Trophoblast cell (in vitro differentiated cells and primary cell): Measurements from ENCODE around the gene BARHL2.

Source experiments
- DNase-seq, 2 donors: peaks; one replicate each; pipeline ENCODE4 v3.0.0-alpha.2; 2016
- H2AFZ ChIP-seq: 2 replicates; pipeline ENCODE4 v1.6.1; 2013; ENCODE audit warnings: low read length, moderate library complexity, mild to moderate bottlenecking; ENCODE audit not compliant: insufficient read depth, poor library complexity
- H2AK5ac ChIP-seq: 2 replicates; pipeline ENCODE4 v1.6.1; 2013; ENCODE audit warnings: mild to moderate bottlenecking, low read length
- H2BK120ac ChIP-seq: 2 replicates; pipeline ENCODE4 v1.6.1; 2013; ENCODE audit warnings: low read length, mild to moderate bottlenecking, moderate library complexity; ENCODE audit not compliant: insufficient read depth, poor library complexity
- H2BK12ac ChIP-seq: 2 replicates; pipeline ENCODE4 v1.6.1; 2013; ENCODE audit warnings: mild to moderate bottlenecking, low read length, moderate library complexity
- H2BK5ac ChIP-seq: 2 replicates; pipeline ENCODE4 v1.6.1; 2013; ENCODE audit warnings: low read length, low read depth, moderate library complexity, mild to moderate bottlenecking; ENCODE audit not compliant: poor library complexity
- H3K14ac ChIP-seq: 2 replicates; pipeline ENCODE4 v1.6.1; 2013; ENCODE audit warnings: mild to moderate bottlenecking, low read length
- H3K18ac ChIP-seq: 2 replicates; pipeline ENCODE4 v1.6.1; 2013; ENCODE audit warnings: mild to moderate bottlenecking, low read length
- H3K23ac ChIP-seq: 2 replicates; pipeline ENCODE4 v1.6.1; 2013; ENCODE audit warnings: low read length
- H3K27ac ChIP-seq: 2 replicates; pipeline ENCODE4 v1.5.1; 2013; ENCODE audit warnings: low read depth, mild to moderate bottlenecking, inconsistent platforms, low read length, moderate library complexity
- H3K27me3 ChIP-seq: 2 replicates; pipeline ENCODE4 v1.6.1; 2013; ENCODE audit warnings: inconsistent platforms, mild to moderate bottlenecking, low read length, moderate library complexity; ENCODE audit not compliant: insufficient read depth
- H3K36me3 ChIP-seq, 2 experiments: 1 replicate in 1 of 2; 2 replicates in 1 of 2; pipeline ENCODE4 v1.6.1; 2013; ENCODE audit warnings: low read length in 2 of 2, mild to moderate bottlenecking in 2 of 2, moderate library complexity in 1 of 2; ENCODE audit not compliant: insufficient read depth in 2 of 2, control insufficient read depth in 1 of 2
- H3K4ac ChIP-seq: 2 replicates; pipeline ENCODE4 v1.6.1; 2013; ENCODE audit warnings: low read depth, mild to moderate bottlenecking, low read length, moderate library complexity
- H3K4me1 ChIP-seq, 2 experiments: 1 replicate in 1 of 2; 2 replicates in 1 of 2; pipeline ENCODE4 v1.6.1; 2013; ENCODE audit warnings: low read length in 2 of 2, mild to moderate bottlenecking in 2 of 2, moderate library complexity in 1 of 2; ENCODE audit not compliant: insufficient read depth in 2 of 2, control insufficient read depth in 1 of 2
- H3K4me2 ChIP-seq: 2 replicates; pipeline ENCODE4 v1.6.1; 2013; ENCODE audit warnings: inconsistent platforms, mild to moderate bottlenecking, low read length, moderate library complexity
- H3K4me3 ChIP-seq: 2 replicates; pipeline ENCODE4 v1.5.1; 2013; ENCODE audit warnings: mild to moderate bottlenecking, low read depth, low read length, inconsistent platforms
- H3K79me1 ChIP-seq: one replicate; pipeline ENCODE4 v1.6.1; 2013; ENCODE audit warnings: low read length
- H3K79me2 ChIP-seq: 2 replicates; pipeline ENCODE4 v1.6.1; 2013; ENCODE audit warnings: low read length, mild to moderate bottlenecking; ENCODE audit not compliant: control insufficient read depth, insufficient read depth, poor library complexity
- H3K9ac ChIP-seq: 2 replicates; pipeline ENCODE4 v1.6.1; 2013; ENCODE audit warnings: mild to moderate bottlenecking, low read length
- H3K9me3 ChIP-seq: 2 replicates; pipeline ENCODE4 v1.6.1; 2013; ENCODE audit warnings: low read depth, mild to moderate bottlenecking, control low read depth, inconsistent platforms, low read length; ENCODE audit not compliant: insufficient read depth
- H4K12ac ChIP-seq: 2 replicates; pipeline ENCODE4 v1.6.1; 2013; ENCODE audit warnings: low read depth, mild to moderate bottlenecking, low read length, moderate library complexity
- H4K8ac ChIP-seq: 2 replicates; pipeline ENCODE4 v1.6.1; 2013; ENCODE audit warnings: low read depth, mild to moderate bottlenecking, low read length, moderate library complexity
- H4K91ac ChIP-seq: one replicate; pipeline ENCODE4 v1.6.1; 2013; ENCODE audit warnings: low read depth, mild to moderate bottlenecking, low read length, moderate library complexity
- WGBS: extraction: QIAGEN DNeasy Blood & Tissue Kit; methylation state at CpG from one replicate; pipeline ENCODE4 v1.1.7; 2013; ENCODE audit warnings: missing lambda C conversion rate; ENCODE audit not compliant: insufficient read length, insufficient coverage; ENCODE audit errors: extremely low coverage; 5-methylcytosine and 5-hydroxymethylcytosine counted together

The BARHL2 gene

GRCh38 chr1:90745972-90746371 is 28.9 kb upstream of the BARHL2 start:
- Histone ChIP-seq H3K23ac (no peak overlapping the region), H4K12ac (no peak overlapping the region), H3K9me3 (no peaks in the 10 kb centered on the region), H3K9ac (no peak overlapping the region), H3K4me3 (no peak overlapping the region), H2BK5ac (no peak overlapping the region), H4K8ac (no peak overlapping the region), H3K4me1 (no peaks in the 10 kb centered on the region), H3K18ac (no peak overlapping the region), H2BK120ac (no peak overlapping the region), H3K4ac (no peak overlapping the region), H3K27me3 (no peaks in the 10 kb centered on the region), H3K14ac (no peak overlapping the region), H2AFZ (no peak overlapping the region), H3K79me2 (no peaks in the 10 kb centered on the region), H3K79me1 (no peaks in the 10 kb centered on the region), H4K91ac (no peak overlapping the region), H3K36me3 (no peaks in the 10 kb centered on the region), H3K27ac (no peak overlapping the region), H3K4me2 (no peak overlapping the region), H2AK5ac (no peak overlapping the region), H2BK12ac (no peak overlapping the region)
- no CpG with 5 or more reads among the region's 2 CpGs for WGBS
- DNase-seq: peak in 1 of 2 donors; percentile 5

GRCh38 chr1:90732136-90732535 is 15.0 kb upstream of the BARHL2 start:
- no peaks in the 10 kb centered on the region for H3K9me3 ChIP-seq
- no peak overlapping the region for H2BK120ac ChIP-seq
- H4K12ac ChIP-seq: no peak overlapping the region
- no peak overlapping the region for H3K4ac ChIP-seq
- H3K79me1 ChIP-seq: no peaks in the 10 kb centered on the region
- H3K4me3 ChIP-seq: no peak overlapping the region
- H3K4me1 ChIP-seq: peaks cover 6 to 9% of the 10 kb centered on the region in 2 experiments
- H4K8ac ChIP-seq: no peak overlapping the region
- H2BK5ac ChIP-seq: no peak overlapping the region
- no peak overlapping the region for H4K91ac ChIP-seq
- H2AFZ ChIP-seq: no peak overlapping the region
- H3K79me2 ChIP-seq: no peaks in the 10 kb centered on the region
- DNase-seq: no peak
- no peak overlapping the region for H2AK5ac ChIP-seq
- peaks cover 37% of the 10 kb centered on the region for H3K27me3 ChIP-seq
- H2BK12ac ChIP-seq: no peak overlapping the region
- H3K14ac ChIP-seq: no peak overlapping the region
- H3K9ac ChIP-seq: no peak overlapping the region
- no peaks in the 10 kb centered on the region for H3K36me3 ChIP-seq
- no peak overlapping the region for H3K27ac ChIP-seq
- H3K18ac ChIP-seq: no peak overlapping the region
- no CpG with 5 or more reads among the region's 3 CpGs for WGBS
- H3K4me2 ChIP-seq: no peak overlapping the region
- H3K23ac ChIP-seq: no peak overlapping the region

GRCh38 chr1:90731382-90732050 is 14.4 kb upstream of the BARHL2 start:
- no peak overlapping the region for H3K4ac ChIP-seq
- H3K23ac ChIP-seq: no peak overlapping the region
- no peaks in the 10 kb centered on the region for H3K79me1 ChIP-seq
- H2BK12ac ChIP-seq: no peak overlapping the region
- H3K27me3 ChIP-seq: peaks cover 43% of the 10 kb centered on the region
- H3K4me3 ChIP-seq: no peak overlapping the region
- H2AFZ ChIP-seq: no peak overlapping the region
- H4K8ac ChIP-seq: no peak overlapping the region
- H3K4me1 ChIP-seq: peaks cover 11% of the 10 kb centered on the region in 2 experiments
- H4K12ac ChIP-seq: no peak overlapping the region
- H3K9ac ChIP-seq: no peak overlapping the region
- no peak overlapping the region for H2AK5ac ChIP-seq
- H2BK120ac ChIP-seq: no peak overlapping the region
- WGBS: no CpG with 5 or more reads among the region's 6 CpGs
- no peak overlapping the region for H2BK5ac ChIP-seq
- H3K9me3 ChIP-seq: no peaks in the 10 kb centered on the region
- DNase-seq: no peak
- no peak overlapping the region for H3K18ac ChIP-seq
- H3K36me3 ChIP-seq: no peaks in the 10 kb centered on the region
- no peak overlapping the region for H3K4me2 ChIP-seq
- H3K79me2 ChIP-seq: no peaks in the 10 kb centered on the region
- H3K14ac ChIP-seq: no peak overlapping the region
- H3K27ac ChIP-seq: no peak overlapping the region
- H4K91ac ChIP-seq: no peak overlapping the region

- Histone ChIP-seq H4K91ac (no peak overlapping the region), H3K4me1 (peaks cover 16 to 19% of the 10 kb centered on the region in 2 experiments), H4K12ac (no peak overlapping the region), H3K4me2 (peak overlapping the region; percentile 73), H3K79me1 (no peaks in the 10 kb centered on the region), H3K14ac (no peak overlapping the region), H3K79me2 (no peaks in the 10 kb centered on the region), H3K18ac (no peak overlapping the region), H3K27me3 (peaks cover 54% of the 10 kb centered on the region), H3K9ac (no peak overlapping the region), H2BK12ac (no peak overlapping the region), H2BK120ac (no peak overlapping the region), H3K9me3 (no peaks in the 10 kb centered on the region), H2AFZ (peak overlapping the region; percentile 45), H2BK5ac (no peak overlapping the region), H4K8ac (no peak overlapping the region), H3K36me3 (no peaks in the 10 kb centered on the region), H3K4me3 (peak overlapping the region; percentile 41), H3K4ac (no peak overlapping the region), H3K23ac (no peak overlapping the region), H3K27ac (no peak overlapping the region), H2AK5ac (no peak overlapping the region)
- peak in 1 of 2 donors; percentile 21 for DNase-seq
- no CpG with 5 or more reads among the region's 51 CpGs for WGBS
Measured at GRCh38 chr1:90730243-90731022, 13.3 kb upstream of the BARHL2 start.
